NCI-H748 treated with DMSO at 0.1 percent for 48 hours (cell line): Measurements from ENCODE around the gene ARIH2.

Experiments used
- DNase-seq: peaks from one replicate; lab custom pipeline; 2025; lab: John Stamatoyannopoulos, UW

Gene ARIH2

DNA sequence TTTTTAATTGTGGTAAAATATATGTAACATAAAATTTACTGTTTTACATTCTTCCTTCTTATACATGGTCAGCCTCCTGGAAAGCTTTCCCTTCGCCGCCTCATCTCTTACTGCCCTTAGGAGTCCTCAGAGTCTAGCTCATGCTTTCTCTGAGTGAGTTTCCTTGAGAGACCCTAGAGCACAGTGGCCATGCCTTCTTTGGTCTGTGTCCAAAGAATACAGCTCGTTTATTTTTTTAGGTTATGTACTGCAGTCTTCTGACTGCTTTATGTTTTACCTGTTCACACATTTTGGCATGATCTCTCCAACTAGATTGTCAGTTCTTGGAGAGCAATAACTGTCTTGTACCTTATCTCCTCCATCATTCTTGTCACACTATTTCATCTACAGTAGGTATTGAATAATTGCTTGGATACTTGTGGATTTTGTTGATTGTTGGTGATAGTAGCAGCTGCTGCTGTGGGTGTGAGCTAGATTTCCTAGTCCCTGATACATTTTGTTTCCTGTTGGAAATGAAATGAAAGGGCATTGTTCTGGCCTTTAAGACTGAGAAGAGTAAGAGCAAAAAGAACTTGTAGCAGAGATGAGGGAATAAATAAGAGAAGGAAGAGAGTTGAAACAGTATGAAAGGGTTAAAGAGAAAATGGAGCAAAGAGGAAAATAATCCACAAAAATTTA lies 10.9 kb downstream of the ARIH2 start:
- DNase-seq = no peak

DNA sequence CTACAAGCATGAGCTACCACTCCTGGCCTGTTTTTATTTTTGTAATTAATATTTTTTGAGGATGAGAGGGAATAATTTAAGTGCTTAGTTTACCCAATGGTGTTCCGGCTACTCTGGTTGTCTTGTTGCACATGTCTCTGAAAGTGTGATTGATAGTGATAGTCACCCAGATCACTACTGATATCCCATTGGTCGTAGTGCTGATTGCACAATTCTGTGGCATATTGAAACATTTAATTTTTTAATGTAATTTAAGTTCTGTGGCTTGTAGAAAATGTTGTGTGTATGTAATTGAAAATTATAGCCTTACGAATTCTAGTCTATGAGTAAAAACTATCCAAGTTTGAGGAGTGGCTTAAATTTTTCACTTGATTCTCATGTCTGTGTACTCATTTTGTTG lies 11.9 kb downstream of the ARIH2 start:
- DNase-seq = no peak

DNA sequence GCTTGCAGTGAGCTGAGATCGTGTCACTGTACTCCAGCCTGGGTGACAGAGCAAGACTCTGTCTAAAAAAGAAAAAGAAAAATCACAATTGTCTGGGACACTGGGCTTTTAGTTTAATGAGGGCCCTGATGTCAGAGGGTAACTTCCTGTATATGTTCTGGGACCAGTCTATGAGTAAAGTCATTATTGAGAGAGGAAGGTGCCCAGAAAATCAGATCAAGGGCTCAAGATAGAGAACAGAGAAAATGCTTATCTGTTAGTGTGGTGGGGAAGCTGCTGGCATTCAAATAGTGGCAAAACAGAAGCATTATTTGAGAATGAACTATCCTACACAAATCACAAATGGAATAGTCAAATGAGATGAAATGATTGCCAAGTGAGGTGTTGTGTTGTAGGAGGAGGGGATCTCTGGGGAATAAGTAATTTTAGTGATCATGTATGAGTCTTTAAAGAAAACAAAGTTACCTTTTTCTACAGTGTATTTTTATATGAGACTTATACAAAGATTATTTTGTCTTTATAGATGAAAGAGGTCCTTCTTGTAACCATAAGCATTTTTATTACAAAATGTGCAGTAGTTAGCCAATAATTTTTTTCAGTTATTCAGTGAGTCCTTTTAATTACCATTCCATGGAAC lies 13.4 kb downstream of the ARIH2 start:
- DNase-seq = no peak

DNA sequence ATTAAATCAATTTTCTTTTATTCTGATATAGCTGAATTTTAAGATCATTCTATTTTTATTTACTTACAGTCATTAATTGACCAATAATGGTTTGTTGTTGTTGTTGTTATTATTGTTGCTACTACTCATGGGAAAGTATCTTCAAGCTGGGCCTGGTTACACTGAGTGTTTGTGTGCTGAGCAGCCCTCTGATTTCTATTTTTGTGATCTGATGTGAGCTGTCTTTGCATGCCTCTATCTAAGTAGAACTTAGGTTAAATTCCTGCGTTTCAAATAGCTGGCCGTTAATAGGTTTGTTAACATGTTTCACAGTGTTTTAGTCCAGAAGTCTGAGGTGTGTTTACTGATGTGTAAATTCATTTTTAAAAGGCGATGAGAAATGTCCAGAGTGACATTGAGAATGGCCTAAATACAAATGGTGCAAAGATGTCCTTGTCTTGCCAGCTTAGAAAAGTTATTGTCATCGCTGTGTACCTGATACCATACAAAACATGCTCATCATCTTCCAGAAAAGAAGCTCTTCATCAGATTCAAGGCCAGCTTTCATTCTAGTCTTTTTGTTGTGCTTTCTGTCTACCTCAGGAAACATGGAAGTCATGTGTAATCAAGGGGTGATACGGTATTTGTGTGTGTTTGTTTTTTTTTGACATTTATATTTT lies 15.8 kb downstream of the ARIH2 start:
- DNase-seq = no peak

DNA sequence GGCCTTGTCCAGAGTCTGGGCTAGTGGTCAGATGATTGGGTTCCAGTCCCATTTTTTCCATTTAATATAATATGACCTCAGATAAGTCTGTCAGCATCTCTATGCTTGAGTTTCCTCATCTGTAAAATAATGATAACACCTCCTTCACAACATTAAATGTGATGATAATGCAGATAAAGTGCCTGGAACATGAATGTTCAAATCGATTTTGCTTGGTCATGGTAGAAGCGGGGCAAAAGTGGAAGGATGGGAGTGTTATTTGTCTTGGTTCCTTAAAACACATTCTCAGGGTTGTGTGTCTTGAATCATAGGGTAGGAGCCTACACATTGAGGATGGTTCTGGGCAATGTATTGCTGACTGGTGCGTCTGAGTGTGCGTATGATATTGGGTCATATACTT lies 16.9 kb downstream of the ARIH2 start:
- DNase-seq = no peak

DNA sequence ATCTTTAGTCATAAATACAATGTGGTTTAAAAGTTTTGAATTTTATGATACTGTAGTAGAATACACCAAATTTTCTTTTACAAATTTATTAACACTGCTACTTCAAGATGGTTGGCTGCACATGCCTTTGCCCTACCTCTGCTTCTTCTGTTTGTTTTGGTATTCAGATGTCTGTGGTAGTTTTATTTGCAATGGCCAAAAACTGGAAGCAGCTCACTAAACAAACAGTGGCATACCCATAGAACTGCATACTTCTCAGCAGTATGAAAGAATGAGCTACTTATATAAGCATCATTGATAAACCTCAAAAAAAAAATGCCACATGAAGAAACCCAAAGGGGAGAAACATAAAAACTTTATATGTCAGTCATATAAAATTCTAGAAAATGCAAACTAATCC lies 19.5 kb downstream of the ARIH2 start:
- no peak for DNase-seq

DNA sequence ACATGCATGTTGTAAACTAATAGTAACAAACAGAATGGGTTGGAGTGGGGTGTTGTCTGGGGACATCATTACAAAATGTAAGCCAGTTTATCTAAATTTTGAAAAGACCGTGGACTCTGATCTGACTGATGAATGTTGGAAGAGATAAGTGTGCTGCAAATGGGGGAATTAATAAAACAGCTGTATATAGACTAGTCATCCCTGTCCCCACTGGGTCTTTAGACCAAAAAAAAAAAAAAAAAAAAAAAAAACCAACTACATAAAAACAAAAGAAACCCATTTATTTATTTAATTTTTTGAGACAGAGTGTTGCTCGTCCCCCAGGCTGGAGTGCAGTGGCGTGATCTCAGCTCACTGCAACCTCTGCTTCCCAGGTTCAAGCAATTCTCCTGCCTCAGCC lies 20.0 kb downstream of the ARIH2 start:
- DNase-seq = no peak

DNA sequence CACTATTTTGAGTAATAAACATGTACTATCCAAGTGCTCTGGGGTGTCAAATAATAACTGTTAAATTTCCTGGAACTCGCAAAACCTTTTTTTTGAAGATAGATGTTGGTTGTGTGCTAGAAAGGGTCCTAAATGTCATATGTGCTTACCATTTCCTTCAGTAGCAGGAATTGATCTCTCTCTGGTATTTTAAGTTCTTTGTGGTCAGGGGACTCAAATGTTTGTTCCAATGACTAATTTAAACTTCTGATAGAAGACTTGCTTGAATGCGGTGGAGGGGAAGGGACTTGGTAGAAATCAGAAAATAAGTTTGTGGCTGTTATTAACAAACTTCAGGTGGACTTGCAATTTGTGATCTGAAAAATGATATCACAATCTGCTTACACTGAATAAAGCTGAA lies 26.8 kb downstream of the ARIH2 start:
- no peak for DNase-seq

DNA sequence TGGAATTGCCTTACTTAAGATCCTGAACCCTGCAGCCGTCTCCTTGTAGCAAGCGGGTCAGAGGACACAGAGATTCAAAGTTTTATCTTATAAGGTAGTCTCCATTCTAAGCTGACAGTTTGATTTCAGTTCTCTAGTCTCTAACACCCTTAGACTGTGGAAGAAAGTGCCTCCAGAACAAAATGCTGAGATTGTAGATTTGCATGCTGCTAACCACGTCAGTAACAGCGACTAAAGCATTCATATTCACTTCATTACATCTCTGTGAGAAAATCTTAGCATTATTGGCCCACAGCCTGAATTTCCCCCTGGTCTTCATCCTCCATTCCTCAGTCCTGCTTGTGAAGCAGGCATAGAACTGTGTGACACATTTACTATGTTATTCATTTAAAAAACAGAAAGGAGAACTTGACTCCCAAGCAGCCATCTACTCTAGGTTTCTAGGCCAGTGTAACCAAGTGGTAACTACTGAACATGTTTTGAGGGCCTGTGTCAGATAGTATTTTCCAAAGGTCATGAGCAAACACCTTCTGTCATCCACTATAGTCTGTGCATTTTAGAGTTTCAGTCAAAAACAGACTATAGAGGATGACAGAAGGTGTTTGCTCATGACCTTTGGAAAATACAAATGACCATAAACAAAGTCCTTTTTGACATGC lies 27.4 kb downstream of the ARIH2 start:
- DNase-seq = no peak

DNA sequence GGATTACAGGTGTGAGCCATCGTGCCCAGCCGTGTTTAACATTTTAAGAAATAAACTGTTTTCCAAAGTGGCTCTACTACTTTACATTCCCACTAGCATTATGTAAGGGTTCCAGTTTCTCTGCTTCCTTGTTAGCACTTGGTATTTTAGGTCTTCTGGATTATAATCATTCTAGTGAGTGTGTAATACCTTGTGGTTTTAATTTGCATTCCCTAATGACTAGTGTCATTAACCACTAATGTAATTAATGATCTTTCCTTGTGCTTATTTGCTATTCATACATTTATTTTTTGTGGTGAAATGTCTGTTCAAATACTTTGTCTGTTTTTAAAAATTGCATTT lies 30.7 kb downstream of the ARIH2 start:
- DNase-seq = no peak

DNA sequence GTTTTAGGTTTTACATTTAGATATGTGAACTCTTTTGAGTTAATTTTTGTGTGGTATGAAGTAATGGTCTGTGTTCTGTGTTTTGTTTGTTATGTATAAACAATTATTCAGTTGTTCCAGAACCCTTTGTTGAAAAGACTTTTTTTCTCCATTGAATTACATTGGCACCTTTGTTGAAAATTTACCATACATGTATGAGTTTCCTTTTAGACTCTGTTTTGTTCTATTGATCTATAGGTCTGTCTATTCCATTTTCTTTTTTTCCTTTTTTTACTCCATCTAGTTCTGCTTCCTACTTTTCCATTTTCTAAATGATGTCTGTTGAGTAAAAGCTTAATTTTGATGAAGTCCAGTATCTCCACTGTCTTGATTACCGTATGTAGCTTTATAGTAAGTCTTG lies 31.4 kb downstream of the ARIH2 start:
- DNase-seq = no peak

DNA sequence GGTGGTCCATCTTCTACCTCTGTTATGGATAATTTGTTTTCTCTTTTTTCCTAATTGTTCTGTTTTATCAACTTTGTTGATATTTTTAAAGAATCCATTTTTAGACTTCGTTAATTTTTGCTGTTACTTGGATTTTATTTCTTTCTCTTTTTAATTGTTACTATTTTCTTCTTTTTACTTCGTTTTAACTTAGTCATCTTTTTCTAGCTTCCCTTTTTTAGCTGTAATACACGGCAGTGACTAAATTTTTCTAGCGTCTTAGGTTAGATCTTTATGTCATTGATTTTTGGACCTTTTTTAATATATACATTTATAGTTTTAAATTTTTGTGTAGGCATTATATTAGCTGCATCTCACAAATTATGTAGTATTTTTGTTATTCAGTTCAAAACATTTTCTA lies 33.1 kb downstream of the ARIH2 start:
- no peak for DNase-seq

DNA sequence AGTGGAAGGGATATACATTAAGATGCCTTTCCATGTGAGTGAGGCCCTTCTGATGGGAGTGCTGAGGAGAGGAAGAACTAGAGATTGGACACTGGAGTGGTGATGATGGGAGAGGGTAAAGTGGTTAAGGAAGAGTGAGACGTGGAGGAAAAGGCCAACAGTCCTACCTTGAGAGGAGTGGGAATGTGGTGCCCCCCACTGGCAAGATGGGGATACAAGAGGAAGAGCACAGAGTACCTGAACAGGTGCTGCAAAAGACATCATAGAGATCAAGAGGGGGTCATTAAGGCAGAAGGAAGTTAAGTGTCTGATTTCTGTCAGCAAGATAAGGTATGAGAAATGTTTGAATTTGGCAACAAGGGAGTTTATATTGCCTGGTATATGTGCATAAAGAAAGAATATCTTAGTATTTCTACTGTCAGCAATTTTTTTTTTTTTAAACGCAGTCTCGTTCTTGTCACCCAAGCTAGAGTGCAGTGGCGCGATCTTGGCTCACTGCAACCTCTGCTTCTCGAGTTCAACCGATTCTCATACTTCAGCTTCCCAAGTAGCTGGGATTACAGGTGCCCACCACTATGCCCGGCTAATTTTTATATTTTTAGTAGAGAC lies 34.0 kb downstream of the ARIH2 start:
- DNase-seq = no peak

DNA sequence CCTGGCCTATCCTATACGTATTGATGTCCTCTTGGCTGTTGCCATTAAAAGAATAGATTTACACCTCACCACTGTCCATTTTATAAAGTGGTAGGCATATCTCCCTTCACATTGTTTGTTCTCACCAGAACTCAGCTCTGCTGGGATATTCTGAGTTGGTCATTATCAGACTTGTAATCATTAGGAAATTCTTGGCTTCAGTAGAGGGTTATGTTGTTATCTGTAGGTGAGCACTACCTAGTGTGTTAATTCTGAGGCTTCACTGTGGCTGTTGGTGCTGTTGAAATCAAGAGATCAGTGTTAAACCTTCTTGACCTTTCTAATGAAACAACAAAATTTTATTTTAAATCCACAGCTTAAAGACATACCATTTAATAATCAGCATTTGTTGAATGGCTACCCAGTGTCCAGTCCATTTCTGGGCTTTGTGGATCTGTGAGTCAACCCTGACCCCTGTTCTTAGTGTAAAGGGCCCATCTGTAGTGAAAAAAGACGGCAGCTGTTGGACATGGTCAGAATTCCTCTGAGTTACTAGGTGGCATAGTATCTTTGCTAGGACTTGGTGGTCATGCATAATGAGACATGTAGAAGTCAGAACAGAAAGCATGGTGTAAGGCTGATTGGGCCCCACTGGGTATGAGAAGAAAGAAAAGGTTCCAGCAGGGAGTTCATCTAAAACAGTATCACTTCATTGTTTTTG lies 38.5 kb downstream of the ARIH2 start:
- no peak for DNase-seq

DNA sequence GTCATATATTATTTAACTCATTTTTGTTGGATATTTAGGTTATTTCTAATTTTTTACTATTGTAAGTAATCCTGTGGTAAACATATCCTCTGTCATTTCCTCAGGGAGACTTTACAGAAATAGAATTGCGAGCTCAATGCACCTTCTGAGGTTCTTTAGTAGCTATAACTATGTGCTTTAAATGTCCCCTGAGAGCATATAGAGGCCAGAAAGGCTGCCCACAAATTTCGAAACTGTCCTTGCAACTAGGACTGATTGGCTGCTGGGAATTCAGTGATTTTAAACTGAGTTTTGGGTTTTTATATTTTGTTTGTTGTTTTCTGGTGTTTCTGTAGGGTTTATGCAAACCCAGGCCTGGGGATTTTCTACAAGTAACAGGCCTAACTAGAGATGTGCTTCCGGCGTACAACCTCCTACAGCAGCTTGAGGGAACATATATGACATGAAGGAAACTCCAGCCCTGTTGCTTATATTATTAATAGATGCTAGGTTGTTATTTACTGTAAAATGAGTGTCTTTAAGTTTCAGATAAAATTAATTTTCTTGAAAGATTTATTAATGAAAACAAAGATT lies 42.3 kb downstream of the ARIH2 start:
- DNase-seq = no peak

DNA sequence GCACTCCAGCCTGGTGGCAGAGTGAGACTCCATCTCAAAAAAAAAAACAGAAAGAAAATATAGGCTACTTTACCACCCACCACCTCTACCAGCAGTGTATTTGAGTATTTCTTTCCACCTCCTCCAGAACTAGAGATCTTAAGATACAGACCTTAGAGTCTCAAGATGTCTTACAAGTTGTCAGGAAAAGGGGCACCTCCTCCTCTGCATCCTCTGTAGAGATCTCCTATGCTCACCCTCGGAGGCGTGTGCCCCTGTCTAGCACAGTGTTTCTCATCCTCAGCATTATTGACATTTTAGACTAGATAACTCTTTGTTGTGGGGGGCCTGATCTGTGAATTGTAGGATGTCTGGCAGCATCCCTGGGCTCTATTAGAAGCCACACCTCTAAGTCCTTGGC lies 43.7 kb downstream of the ARIH2 start:
- no peak for DNase-seq

DNA sequence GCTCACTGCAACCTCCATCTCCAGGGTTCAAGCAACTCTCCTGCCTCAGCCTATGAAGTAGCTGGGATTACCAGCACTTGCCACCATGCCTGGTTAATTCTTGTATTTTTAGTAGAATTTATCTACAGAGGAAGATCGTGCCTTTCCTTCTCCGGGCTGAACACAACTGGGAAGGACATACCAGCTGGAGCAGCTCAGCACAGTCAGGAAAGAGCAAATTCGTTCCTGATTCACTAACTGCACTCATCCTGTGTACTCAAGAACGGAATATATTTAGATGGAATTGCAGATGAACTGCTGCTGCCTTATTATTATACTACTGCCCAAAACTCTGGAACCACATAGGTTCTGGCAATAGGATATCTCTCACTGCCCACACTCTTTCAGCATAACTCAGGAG lies 44.3 kb downstream of the ARIH2 start:
- DNase-seq = no peak

DNA sequence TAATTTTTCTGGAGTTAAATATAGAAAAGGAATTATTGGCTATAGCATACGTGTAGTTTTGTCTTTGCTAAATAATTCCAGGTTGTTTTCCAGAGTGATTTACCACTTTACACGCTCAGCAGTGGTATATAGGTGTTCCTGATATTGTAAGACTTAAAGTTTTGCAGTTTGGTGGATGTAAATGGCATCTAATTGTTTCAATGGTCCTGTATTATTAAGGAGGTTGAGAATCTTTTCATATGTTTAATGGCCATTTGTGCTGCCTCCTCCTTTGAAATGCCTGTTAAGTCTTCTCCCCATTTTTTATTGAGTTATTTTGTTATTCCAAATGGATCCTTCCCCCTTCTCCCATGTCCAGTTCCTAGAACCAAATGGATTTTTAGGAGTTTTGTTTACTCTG lies 44.9 kb downstream of the ARIH2 start:
- DNase-seq = no peak

DNA sequence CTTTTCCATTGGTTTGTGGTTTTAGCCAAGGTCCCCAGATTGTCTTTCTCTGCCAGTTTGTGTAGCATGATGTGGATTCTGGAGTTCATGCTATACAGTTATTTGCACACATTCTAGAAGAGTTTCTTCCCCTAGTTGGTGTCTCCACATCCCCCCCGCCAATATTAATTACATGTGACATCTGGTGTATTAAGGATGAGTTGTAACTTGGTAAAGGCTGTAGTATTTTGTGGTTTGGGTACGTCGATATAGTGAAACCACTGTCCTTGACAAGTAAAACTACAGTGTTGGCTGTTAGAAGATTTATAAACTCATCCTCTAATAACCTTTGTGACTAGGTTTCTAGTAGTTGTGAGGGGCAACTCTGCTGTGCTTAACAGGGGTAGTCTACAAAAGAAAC lies 47.7 kb downstream of the ARIH2 start:
- no peak for DNase-seq

DNA sequence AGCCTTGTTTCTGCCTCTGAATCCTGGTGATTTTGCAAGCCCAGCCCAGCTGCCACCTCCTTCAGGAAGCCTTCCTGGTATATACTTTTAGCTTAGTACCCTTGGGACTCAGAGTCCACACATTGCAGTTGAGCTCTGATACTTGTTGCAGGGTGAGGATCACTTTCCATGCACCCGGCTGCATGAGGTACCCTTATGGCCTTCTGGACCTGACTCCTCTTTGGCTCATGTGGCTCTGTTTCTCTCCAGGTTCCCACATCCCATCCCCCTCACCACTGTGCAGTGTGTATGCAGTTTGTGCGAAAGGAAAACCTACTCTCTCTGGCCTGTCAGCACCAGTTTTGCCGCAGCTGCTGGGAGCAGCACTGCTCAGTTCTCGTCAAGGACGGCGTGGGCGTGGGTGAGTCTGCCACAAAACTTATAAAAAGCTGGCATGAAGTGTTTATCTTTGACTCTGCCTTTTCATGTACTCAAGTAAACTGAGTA lies 48.3 kb downstream of the ARIH2 start:
- DNase-seq = no peak

DNA sequence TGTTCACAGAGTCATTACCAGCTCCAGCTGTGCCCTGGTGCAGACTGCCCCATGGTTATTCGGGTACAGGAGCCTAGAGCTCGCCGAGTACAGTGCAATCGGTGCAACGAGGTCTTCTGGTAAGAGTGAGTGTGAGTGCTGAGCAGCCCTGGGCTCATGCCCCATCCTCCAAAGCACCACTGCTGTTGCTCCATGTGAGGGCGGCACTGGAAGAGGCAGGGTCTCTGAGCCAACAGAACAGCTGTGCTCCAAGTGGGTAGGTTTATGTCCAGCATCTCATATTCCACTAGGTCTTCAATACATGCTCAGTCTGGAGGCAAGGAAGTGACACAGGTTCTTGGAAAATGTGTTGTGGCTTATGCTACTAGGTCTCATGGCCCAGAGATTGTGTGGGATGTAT lies 51.9 kb downstream of the ARIH2 start:
- DNase-seq = no peak
